ENCODE results near the gene PIP5K1C. TPM values are rescaled to one million over a fixed set of nuclear protein-coding genes. Genes with fewer than 3 reads are reported as not detected.
A peak's percentile ranks its signal among the peaks of the same experiment; 100 is the strongest.

PIP5K1C gene
- total and polyA plus RNA-seq, 2 donors (not counting 1 experiment from before 2014, with no cell fraction given) = 10.4 to 46.7 TPM

DNA sequence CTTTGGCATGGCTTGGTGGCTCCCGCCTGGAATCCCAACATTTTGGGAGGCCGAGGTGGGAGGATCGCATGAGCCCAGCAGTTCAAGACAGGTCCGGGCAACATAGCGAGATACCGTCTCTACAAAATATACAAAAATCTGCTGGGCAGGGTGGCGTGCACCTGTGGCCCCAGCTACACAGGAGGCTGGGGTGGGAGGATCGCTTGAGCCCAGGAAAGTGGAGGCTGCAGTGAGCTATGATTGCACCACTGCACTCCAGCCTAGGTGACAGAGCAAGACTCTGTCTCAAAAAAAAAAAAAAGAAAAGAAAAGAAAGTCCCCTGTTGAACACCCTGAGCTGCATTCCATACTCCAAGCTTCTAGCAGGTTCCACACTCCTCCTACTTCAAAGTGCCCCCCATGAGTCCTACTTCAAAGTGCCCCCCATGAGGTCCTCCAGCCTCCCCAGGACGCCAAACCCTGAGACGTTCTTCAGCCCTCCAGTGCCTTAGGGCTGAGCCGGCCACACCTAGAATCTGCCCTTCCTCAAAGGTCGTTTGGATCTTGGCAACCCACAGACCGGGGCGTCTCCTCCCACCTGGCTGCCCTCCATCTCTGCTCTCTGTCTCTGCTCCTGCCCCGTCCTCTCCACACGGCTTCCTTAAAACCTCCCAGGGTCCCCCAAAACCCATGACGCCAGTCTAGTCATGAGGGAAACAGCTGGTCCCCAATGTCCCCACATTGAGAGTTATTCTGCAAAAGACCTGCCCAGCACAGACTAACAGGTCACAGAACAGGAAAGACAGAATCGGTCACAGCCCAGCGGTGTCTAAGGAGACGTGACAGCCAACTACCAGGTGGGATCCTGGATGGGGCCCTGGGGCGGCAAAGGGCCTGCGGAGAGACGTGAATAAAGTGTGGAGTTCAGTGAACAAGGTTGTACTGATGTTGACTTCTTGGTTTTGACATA, 12.7 kb upstream of the PIP5K1C start:
- H2AFZ ChIP-seq (ENCODE audit: insufficient read depth, low read depth, low read length, poor library complexity, severe bottlenecking) = peak overlapping the region; percentile 9
- H4K20me1 ChIP-seq (ENCODE audit: control insufficient read depth, insufficient read depth, low read length, poor library complexity, severe bottlenecking) = no peaks in the 10 kb centered on the region
- H3K9ac ChIP-seq (ENCODE audit: low read length) = no peak overlapping the region
- WGBS (ENCODE audit: insufficient coverage) = 25% methylated on average over 16 of the region's 23 CpGs
- CTCF ChIA-PET = no interaction called here
- intact Hi-C loops (cut with micrococcal nuclease) = no loop called here
- no peaks in the 10 kb centered on the region for H3K9me3 Mint-ChIP-seq (ENCODE audit: insufficient read depth)
- peaks cover 7% of the 10 kb centered on the region for H3K27me3 Mint-ChIP-seq
- H3K79me2 ChIP-seq (ENCODE audit: control insufficient read depth, insufficient read depth, low read length) = no peaks in the 10 kb centered on the region
- H3K27me3 ChIP-seq (replicated peaks in 1 of 4; ENCODE audit: control extremely low read depth in 1 of 4, control insufficient read depth in 3 of 4, insufficient read depth in 4 of 4, low read length in 3 of 4) = peaks cover 0 to 17% (median 0%) of the 10 kb centered on the region in 4 experiments
- DNase-seq = no peak
- H3K27ac Mint-ChIP-seq = no peak overlapping the region
- no peak for ATAC-seq (ENCODE audit: low read depth)
- no peaks in the 10 kb centered on the region for H3K9me3 ChIP-seq (ENCODE audit: control extremely low read depth in 1 of 3, control insufficient read depth in 2 of 3, insufficient read depth in 1 of 3, low read length in 2 of 3)
- H3K27ac ChIP-seq (ENCODE audit: low read length in 2 of 2) = no peak overlapping the region
- H3K4me2 ChIP-seq (replicated peaks; ENCODE audit: low read depth, low read length, poor library complexity, severe bottlenecking) = no peak overlapping the region
- TF ChIP-seq EZH2 (IDR thresholded peaks at IDR 0.05; ENCODE audit: borderline replicate concordance, insufficient read depth, low read depth, low read length, poor library complexity, severe bottlenecking) = no peak
- TF ChIP-seq, protein P1, sequence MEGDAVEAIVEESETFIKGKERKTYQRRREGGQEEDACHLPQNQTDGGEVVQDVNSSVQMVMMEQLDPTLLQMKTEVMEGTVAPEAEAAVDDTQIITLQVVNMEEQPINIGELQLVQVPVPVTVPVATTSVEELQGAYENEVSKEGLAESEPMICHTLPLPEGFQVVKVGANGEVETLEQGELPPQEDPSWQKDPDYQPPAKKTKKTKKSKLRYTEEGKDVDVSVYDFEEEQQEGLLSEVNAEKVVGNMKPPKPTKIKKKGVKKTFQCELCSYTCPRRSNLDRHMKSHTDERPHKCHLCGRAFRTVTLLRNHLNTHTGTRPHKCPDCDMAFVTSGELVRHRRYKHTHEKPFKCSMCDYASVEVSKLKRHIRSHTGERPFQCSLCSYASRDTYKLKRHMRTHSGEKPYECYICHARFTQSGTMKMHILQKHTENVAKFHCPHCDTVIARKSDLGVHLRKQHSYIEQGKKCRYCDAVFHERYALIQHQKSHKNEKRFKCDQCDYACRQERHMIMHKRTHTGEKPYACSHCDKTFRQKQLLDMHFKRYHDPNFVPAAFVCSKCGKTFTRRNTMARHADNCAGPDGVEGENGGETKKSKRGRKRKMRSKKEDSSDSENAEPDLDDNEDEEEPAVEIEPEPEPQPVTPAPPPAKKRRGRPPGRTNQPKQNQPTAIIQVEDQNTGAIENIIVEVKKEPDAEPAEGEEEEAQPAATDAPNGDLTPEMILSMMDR (IDR thresholded peaks at IDR 0.05) = no peak
- POLR2A ChIA-PET = no interaction called here
- no peaks in the 10 kb centered on the region for H3K36me3 ChIP-seq (replicated peaks in 1 of 2; ENCODE audit: control extremely low read depth in 1 of 2, control insufficient read depth in 1 of 2, extremely low read depth in 1 of 2, insufficient read depth in 2 of 2, low read length in 1 of 2)
- H3K4me3 Mint-ChIP-seq = no peak overlapping the region
- H3K4me1 ChIP-seq (ENCODE audit: control insufficient read depth in 2 of 2, insufficient read depth in 2 of 2, low read length in 2 of 2) = no peaks in the 10 kb centered on the region
- no peaks in the 10 kb centered on the region for H3K4me1 Mint-ChIP-seq
- no peak overlapping the region for H3K4me3 ChIP-seq (ENCODE audit: control extremely low read depth in 1 of 5, extremely low read depth in 1 of 5, insufficient read depth in 1 of 5, low read depth in 2 of 5, low read length in 4 of 5)

DNA sequence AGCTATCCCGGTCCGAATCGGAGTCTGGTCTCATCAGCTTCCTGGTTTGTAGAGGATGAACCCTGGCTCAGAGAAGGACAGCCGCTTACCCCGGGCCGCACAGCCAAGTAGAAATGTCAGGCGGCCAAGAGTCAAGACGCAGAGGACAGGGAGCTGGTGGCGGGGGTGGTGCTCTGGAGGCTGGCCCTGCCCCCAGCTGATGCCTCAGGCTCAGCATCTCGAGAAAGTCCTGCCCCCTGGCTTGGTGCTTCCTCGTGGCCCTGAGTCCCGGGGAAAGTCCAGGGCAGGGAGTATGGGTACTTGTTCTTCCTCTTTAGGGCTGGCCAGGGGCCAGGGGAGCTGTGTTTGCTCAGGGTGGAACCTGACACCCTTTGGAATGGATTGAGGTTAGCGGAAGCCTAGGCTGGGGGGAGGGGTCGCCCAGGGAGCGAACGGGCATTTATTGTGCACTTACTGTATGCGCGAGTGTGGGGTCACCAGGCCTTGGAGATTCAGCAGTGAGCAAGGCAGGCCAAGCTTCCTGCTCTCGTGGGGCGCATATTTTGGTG, 10.1 kb upstream of the PIP5K1C start:
- no peak for ATAC-seq (ENCODE audit: low read depth)
- POLR2A ChIA-PET = interaction anchor here (0.7 kb wide), 1 partner anchor 24 kb away, joined by 4 read pairs; no protein-coding TSS in a partner anchor

More for the DNA sequence above, 10.1 kb upstream of the PIP5K1C start:
- CTCF ChIA-PET = interaction anchor here (0.7 to 1.2 kb wide), 2 partner anchors 20 to 45 kb away, joined by 3 to 4 read pairs; no protein-coding TSS in a partner anchor
- TF ChIP-seq, protein P1 (IDR thresholded peaks at IDR 0.05) = no peak
- no peak for TF ChIP-seq EZH2 (IDR thresholded peaks at IDR 0.05; ENCODE audit: borderline replicate concordance, insufficient read depth, low read depth, low read length, poor library complexity, severe bottlenecking)
- no peak overlapping the region for H3K4me2 ChIP-seq (replicated peaks; ENCODE audit: low read depth, low read length, poor library complexity, severe bottlenecking)
- no peaks in the 10 kb centered on the region for H3K9me3 ChIP-seq (ENCODE audit: control extremely low read depth in 1 of 3, control insufficient read depth in 2 of 3, insufficient read depth in 1 of 3, low read length in 2 of 3)
- no peaks in the 10 kb centered on the region for H3K79me2 ChIP-seq (ENCODE audit: control insufficient read depth, insufficient read depth, low read length)
- intact Hi-C loops (cut with micrococcal nuclease) = no loop called here
- H2AFZ ChIP-seq (ENCODE audit: insufficient read depth, low read depth, low read length, poor library complexity, severe bottlenecking) = no peak overlapping the region
- H3K36me3 ChIP-seq (replicated peaks in 1 of 2; ENCODE audit: control extremely low read depth in 1 of 2, control insufficient read depth in 1 of 2, extremely low read depth in 1 of 2, insufficient read depth in 2 of 2, low read length in 1 of 2) = no peaks in the 10 kb centered on the region
- no peak overlapping the region for H3K4me3 ChIP-seq (ENCODE audit: control extremely low read depth in 1 of 5, extremely low read depth in 1 of 5, insufficient read depth in 1 of 5, low read depth in 2 of 5, low read length in 4 of 5)
- Mint-ChIP-seq H3K9me3 (ENCODE audit: insufficient read depth) (no peaks in the 10 kb centered on the region), H3K27me3 (peaks cover 9% of the 10 kb centered on the region), H3K4me1 (peaks cover 3% of the 10 kb centered on the region), H3K27ac (no peak overlapping the region), H3K4me3 (no peak overlapping the region)
- no peak overlapping the region for H3K27ac ChIP-seq (ENCODE audit: low read length in 2 of 2)
- no peak overlapping the region for H3K9ac ChIP-seq (ENCODE audit: low read length)
- H3K4me1 ChIP-seq (ENCODE audit: control insufficient read depth in 2 of 2, insufficient read depth in 2 of 2, low read length in 2 of 2) = no peaks in the 10 kb centered on the region
- no peak for DNase-seq
- H4K20me1 ChIP-seq (ENCODE audit: control insufficient read depth, insufficient read depth, low read length, poor library complexity, severe bottlenecking) = no peaks in the 10 kb centered on the region
- 50% methylated on average over 20 of the region's 20 CpGs for WGBS (ENCODE audit: insufficient coverage)
- peaks cover 0 to 20% (median 0%) of the 10 kb centered on the region in 4 experiments for H3K27me3 ChIP-seq (replicated peaks in 1 of 4; ENCODE audit: control extremely low read depth in 1 of 4, control insufficient read depth in 3 of 4, insufficient read depth in 4 of 4, low read length in 3 of 4)

Data from B cell (primary cell).